Measurements from ENCODE around the gene GSPT1.

The GSPT1 gene

DNA sequence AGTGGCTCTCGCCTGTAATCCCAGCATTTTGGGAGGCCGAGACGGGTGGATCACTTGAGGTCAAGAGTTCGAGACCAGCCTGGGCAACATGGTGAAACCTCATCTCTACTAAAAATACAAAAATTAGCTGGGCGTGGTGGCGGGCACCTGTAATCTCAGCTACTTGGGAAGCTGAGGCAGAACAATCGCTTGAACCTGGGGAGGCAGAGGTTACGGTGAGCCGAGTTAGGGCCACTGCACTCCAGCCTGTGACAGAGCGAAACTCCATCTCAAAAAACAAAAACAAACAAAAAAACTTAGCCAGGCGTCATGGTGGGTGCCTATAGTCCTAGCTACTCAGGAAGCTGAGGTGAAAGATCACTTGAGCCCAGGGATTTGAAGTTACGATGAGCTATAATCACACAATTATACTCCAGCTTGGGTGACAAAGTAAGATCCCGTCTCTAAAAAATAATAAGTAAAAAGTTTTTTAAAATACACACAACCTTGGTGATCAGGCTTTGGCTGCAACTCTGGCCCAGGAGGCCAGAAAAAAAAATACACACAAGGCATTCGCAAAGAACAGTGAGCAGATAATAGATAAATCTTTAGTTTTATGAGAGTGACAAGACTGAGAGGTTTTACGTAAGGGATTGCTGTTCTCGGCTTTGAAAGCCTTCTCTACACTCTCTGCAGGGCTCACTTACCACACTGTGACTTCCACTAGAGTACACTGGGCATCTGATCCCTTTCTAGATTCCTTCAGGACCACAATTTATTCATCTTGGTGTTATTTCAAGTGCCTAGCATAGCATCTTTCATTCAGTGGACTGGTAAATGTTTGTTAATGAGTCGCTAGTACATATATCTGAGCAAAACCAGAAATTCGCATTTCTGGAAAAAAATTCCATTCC is 5.9 kb downstream of the GSPT1 start:
- no peak for DNase-seq

DNA sequence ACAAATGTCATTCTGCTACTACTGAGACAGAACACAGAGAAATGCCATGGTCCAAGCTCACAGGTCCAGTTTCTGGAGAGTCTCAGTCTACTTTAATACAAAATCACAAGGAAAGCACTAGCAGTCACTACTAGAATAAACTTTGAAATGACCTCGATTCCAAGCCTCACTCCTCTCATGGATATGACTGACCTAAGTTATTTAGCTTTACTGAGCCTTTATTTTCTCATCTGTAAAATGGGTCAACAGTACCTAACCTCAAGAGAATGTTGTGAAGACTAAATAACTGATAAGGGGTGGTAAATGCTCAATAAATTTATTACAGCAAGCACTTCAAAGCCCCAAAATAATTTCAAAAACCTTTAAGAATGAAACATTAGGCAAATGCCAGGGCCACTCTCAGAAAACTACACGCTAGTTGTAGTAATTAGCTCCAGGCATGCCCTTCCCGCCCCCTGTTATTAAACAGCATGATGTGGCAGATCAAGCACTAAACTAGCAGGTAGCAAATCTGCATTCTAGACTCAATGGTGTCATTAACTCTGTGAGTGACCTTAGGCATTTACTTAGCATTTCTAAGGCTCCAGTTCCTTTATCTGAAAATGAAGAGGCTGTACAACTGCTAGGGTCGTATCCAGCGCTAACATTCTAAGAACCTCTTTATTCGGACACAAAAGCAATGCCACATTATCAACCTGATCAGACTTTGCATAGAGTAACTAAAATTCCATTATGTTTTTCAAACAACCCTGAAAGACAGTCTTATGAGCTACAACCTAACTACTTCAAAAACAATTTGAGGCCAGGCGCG is 8.4 kb downstream of the GSPT1 start:
- DNase-seq = no peak

DNA sequence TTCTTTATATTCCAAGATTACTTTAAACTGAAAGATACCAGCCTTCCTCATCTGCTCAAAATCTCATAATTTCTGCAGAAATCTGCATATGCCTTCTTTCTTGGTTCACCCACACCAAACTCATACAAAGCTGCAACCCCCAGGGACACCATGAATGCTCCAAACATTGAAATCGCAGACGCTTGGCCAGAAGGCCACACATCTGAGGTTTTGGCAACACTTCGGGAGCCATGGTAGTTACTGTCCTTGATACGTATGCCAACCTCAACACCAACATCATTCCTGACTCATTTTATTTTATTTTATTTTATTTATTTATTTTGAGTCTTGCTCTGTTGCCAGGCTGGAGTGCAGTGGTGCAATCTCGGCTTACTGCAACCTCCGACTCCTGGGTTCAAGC is 11.8 kb downstream of the GSPT1 start:
- DNase-seq = no peak

DNA sequence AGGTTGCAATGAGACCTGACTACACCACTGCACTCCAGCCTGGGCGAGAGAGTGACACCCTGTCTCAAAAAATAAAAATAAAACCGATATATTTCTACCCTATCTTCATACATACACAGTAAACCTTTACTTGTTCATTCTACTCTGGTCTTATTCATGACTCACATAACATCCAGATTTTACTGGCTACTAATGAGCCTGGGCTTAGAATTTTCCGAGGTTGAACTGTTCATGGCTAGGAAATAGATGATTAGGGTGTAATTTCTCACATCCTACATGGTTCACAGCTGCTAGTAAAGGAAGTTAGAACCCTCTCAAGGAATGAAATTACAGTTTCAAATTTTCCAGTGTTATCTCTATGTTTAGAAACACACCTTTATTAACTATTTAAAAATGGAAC is 14.7 kb downstream of the GSPT1 start:
- no peak for DNase-seq

DNA sequence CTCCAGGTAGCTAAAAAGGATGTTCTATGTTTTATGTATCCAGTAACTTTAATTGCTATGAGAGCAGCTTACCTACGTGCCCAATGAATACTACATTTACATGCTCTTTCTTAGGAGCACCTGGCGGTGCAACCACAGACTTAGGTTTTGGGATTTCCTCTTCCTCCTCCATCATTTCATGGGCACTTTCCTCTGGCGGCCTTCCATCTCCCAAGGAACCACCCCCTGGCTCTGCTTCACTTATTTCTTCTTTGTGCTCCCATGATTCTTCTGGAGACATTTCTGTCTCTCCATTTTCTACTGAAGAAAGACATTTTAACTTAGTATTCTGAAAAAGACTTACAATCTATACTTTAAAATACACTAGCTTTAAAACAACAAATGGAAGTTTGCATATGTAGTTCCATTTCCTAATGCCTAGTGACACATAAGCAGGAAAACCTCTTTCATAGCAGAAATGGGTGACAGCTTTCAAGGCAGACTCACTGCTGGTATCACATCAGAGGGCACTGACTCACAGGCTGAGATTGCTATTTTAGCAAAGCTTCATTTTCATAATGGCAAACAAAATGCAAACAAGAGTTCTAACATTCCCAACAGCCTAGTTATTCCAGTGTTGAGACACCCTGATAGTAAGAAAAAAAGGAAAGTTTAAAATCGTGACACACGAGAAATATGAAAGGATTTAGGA is 19.1 kb downstream of the GSPT1 start:
- no peak for DNase-seq

DNA sequence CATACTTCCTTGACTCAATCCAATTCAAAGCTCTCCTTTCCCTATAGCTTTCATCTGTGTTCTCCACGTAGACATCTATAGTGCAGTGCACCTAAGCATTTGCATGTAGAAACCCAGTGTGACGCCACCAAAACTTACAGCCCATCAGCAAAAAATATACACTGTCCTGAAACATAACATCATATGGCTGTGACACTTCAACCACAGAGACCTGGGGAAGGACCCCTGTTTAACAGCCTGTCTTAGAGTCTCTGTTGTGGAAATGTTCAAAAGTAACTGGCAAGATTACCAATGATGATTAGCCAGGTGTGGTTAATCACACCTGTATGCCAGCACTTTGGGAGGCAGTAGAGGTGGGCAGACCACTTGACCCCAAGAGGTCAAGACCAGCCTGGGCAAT is 22.2 kb downstream of the GSPT1 start:
- no peak for DNase-seq

DNA sequence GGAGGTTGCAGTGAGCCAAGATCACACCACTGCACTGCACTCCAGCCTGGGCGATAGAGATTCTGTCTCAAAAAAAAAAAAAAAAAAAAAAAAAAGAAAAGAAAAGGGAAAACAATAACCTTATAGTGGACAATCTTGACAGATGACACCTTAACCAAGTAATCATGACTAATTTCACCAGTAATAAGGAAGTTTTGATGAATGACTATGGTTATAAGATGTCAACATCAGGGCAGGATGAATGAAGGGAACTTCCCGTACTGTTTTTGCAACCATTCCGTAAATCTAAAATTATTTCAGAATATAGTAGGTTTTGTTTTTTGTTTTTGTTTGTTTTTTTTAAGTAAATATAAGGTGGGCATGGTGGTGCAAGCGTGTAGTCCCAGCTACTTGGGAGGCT is 23.0 kb downstream of the GSPT1 start:
- no peak for DNase-seq

DNA sequence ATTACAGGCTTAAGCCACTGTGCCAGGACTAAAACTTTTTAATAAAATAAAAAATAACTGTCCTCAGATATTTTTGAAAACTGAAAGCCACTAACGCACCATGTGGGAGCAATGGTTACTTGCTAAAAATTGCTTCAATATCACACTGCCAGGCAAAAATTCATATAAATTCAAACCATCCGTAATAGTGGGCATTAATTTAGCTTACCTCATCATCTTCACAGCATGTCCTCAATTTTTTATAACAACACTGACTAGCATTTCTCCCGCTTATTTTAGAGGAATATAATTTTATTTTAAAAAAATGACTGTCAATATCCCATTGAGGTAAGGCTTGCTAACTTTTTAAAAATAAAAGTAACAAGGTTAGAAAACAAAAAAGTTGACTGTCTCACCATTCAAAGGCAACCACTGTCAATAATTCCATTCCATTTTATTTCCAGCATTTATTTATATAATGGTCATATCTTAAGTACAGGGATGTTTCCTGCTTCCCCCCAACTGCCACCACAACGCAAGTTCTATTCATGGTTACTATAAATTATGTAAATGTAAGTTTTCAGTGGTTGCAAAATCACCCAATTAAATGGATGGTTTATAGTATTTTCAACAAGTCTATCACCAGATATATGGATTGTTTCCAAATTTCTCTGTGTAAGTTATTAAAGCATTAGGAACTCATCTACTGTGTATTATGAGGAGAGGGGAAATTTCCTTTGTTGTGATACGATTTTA is 25.4 kb downstream of the GSPT1 start:
- no peak for DNase-seq

DNA sequence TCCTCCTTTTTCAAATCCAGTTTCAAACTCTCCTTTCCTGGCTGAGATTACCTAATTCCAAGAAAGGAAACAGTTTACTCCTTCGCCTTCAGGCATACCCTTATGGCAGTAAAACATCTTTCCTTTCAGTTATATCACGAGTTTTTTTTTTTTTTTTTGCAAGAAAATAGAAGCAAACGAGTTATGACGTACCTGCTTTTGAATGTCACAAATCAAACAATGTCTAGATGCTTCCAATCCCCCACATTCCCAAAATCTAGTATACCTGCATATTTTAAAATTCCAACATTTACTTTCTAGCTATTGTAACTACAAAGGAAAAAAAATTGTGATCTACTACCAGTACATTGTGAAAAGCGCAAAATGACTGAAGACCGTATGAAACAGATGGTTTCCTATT is 28.9 kb downstream of the GSPT1 start:
- no peak for DNase-seq

DNA sequence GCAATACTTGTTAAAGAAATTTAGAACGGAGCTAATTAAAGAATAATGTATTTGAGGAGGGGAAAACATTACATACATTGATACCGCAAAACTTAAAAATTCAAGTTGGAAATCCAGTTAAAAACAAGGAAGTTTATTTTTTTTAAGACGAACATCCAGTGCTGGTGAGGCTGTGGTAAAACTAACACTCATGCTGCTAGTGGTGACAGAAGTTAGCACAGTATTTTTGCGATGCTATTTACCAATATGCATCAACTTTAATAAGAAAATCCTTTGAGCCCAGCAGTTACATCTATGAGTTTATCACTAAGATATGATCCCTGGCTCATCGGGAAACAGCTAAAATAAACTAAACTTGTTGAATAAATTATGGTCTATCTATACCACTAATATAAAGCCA is 31.7 kb downstream of the GSPT1 start:
- no peak for DNase-seq

DNA sequence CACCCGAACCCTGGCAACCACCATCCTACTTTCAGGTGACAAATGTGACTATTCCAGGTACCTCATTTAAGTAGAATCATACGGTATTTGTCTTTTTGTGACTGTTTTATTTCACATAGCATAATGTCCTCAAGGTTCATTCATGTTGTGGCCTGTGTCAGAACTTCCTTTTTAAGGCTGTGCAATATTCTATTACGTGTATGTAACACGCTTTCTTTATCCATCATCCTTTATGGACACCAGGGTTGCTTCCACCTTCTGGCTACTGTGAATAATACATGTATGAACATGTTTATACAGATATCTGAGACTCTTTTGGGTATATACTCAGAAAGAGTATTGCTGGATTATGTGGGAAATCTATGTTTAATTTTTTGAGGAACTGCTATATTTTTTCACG is 35.7 kb downstream of the GSPT1 start:
- no peak for DNase-seq

DNA sequence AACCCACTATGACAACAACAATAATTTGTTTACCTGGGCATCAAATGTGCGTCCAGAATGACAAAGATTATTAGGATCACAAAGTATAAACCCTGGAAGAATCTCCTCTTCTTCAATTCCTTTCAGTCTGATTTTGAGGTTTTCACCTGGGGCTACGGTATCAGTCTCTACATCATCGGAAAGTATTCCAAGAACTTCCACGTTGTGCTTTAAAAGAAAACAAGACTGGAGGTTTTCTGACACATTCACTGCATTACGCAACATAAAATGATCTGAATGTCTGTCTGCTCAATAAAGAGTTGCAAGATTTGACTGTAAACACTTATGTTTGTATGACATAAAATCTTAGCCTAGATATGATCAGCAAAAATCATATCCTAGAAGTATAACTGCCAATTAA is 38.4 kb downstream of the GSPT1 start:
- DNase-seq = no peak

DNA sequence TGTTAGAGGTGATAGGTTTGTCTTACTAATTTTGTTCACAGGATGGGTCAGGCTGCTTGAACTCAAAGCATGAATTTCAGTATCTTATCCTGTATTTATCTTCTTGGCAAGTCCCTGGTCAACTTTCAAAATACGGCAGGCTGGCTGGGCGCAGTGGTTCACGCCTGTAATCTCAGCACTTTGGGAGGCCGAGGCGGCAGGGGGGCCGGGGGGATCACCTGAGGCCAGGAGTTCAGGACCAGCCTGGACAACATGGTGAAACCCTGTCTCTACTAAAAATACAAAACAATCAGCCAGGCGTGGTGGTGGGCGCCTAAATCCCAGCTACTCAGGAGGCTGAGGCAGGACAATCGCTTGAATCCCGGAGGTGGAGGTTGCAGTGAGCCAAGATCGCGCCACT is 39.5 kb downstream of the GSPT1 start:
- no peak for DNase-seq

DNA sequence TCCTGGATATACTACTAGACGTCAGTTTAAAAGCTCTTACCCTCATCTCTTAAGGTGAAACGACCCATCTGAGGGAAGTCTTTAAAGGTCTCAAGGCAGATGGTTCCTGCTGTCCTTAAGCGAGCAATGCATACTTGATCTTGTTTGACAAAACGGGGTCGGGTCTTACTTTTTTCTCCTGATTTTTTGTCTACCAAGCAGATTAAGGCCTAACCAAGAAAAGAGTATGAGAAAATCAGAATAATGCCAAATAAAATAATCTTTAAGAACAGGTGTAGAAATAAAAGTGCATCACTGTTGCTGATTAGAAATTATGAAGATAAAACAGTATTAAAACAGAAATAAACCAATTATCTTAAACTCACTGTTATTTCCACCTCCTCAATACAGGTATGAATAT is 40.0 kb downstream of the GSPT1 start:
- no peak for DNase-seq

DNA sequence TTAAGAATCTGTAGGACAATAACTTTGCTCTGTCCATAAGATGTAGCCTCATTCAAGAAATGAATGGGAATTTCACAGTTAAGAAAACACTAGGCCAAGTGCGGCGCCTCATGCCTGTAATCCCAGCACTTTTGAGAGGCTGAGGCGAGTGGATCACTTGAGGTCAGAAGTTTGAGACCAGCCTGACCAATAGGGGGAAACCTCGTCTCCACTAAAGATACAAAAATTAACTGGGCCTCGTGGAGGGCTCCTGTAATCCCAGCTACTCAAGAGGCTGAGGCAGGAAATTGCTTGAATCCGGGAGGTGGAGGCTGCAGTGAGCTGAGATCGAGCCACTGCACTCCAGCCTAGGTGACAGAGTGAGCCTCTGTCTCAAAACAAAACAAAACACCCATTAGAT is 44.6 kb downstream of the GSPT1 start:
- no peak for DNase-seq

DNA sequence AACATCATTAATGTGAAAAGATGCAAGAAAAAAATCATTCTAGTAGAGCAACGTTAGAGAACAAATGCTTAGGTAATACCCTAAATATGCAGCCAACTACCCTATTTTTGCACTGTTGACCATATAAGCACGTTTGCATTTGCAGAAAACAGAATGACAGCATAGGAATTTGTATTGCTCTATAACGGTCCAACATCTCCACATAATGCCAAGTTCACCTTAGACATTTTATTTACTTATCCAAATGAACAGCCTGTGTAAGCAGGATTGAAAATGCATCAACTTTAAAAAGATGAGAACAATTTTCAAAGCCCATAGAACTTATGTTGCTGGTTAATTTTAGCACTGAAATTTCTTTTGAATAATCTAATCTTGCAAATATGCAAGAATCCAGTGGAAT is 45.4 kb downstream of the GSPT1 start:
- no peak for DNase-seq

DNA sequence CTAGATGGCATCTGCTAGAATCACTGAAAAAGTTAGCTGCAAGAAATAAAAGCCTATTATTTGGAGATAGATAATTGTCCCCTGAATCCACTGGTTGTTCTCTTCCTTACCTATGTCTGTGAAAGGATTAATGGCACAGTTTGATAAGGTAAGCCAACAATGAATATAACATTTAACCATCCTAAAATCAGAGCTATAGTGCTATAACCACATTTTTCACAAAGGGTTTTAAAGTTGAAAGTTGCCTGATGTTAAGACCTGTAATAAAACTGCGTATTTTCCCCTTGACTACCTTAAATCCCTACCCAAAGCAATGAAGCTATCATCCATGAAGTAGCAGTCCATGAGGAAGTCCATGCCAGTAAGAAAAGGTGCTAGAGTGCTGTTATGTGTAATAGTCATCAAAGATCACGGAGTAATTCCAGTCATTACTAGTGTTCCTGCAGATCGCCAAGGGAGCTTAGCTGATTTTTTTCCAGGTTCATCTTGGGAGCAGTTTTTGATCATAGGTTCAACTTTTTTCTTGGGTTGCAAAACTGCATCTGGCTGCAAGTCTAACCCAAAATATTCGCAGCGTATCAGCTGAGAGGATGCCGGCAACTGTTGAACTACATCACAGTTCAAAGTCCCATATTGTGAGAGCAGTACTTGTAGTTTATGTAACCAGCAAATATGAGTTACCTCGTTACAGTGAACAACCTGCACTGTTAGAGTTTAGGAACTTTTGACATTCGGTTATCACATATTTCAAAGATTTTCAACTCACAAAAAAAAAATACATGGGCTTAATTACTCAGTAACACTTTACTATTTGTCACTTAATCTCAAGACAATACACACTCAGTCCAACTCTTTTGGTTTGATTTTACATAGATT is 46.2 kb downstream of the GSPT1 start:
- no peak for DNase-seq

DNA sequence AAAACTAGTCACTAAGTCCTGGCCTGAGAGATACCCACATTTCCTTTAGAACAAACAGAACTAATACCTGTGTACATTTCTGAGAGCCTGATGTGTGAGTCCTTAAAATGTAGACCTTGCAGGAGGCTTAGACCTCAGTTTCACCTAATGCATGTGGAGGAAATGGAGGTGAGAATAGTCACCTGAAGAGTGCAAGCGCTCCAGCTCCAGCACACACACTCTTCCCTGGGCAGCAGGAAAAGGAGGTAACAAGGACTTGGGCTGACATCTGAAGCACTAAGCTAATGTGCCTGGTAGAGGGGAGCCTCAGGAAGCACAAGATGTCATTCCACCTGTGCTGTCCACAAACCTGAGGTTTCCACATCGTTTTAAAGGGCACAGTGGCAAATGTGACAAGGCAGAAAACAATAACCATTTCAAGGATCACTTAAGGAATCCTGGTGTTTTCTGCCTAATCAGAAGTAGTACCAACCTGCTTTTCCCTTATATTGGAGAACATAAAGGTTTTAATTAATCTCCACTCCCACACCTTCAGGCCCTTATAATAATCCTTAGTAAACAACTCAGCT is 47.3 kb downstream of the GSPT1 start:
- DNase-seq = no peak

DNA sequence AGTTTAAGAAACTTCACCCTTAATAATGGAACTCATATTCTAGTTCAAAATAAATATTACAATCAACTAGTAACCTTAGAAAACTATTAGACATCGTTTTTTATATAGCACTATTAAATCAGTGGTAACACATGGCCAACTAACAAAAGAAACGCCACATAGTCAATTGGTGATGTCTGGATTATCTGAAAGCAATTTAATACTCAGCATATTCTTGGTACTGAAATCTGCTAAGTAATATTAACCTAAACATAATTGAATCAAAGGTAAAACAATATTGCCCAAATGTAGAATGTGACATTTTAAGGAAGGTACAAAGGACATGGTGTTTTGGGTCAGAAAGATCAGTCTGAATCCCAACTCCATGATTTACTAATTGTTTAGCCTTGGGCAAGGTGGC is 53.3 kb downstream of the GSPT1 start:
- no peak for DNase-seq

DNA sequence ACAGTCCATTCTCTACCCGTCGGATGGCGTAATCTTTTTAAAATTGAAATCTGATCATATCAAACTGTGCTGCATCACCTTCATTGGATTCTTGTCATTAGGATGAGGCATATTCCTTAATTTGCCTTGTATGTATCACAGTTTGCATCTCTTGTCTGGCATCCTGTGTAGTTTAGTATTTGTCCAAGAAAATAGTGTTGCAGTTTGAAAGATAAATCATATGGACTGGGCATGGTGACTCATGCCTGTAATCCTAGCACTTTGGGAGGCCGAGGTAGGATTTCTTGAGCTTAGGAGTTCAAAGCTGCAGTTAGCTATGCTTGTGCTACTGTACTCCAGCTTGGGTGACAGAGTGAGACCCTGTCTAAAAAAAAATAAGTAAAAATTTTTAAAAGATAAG is 58.6 kb downstream of the GSPT1 start:
- DNase-seq = no peak

DNA sequence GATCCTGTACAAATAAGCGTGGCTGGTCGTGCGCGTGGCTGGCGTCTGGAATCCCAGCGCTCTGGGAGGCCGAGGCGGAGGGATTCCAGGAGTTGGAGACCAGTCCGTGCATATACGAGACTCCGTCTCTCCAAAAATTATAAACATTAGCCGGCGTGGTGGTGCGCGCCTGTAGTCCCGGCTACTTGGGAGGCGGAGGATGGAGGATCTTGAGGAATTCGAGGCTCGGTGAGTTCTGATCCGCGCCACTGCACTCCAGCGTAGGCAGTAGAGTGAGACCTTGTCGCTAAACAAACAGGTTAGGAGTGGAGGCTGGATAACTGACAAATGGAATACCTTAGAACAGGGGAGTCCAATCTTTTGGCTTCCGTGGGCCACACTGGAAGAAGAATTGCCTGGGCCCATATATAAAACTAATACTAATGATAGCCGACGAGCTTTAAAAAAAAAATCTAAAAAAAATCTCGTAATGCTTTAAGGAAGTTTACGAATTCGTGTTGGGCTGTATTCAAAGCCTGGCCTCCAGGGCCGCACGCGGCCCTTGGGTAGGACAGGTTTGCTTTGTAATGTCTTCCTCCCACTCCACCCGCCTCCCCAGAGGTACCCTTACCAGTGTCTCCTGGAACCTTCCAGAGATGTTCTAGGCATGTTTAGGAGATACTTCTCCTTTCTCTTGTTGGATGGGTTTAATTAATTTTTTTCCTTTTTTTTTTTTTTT is 63.5 kb downstream of the GSPT1 start:
- no peak for DNase-seq
